ENCODE measurements around the gene LYST. TPM values are rescaled to one million over a fixed set of nuclear protein-coding genes. Genes with fewer than 3 reads are reported as not detected.
"Not testable (repeated sequence)": the region's sequence is repeated elsewhere in the genome, so short reads cannot be mapped to it uniquely, and the experiment has no call there.

The LYST gene
- total and polyA plus RNA-seq, 2 experiments from 2014 or later: 3.0 to 6.1 TPM

GRCh38 chr1:235639226-235640205, 227.2 kb downstream of the LYST start:
- 88% methylated on average over 14 of the region's 14 CpGs for WGBS (ENCODE audit: low lambda C conversion rate, missing lambda C conversion rate)
- no peaks in the 10 kb centered on the region for H3K9me2 ChIP-seq (replicated peaks; ENCODE audit: insufficient read depth)
- H3K27ac ChIP-seq: no peak overlapping the region
- DNase-seq (ENCODE audit: low spot score): no peak
- H4K20me1 ChIP-seq (ENCODE audit: insufficient read depth, poor library complexity, severe bottlenecking): no peaks in the 10 kb centered on the region
- H3K79me2 ChIP-seq: no peaks in the 10 kb centered on the region
- H3K4me3 ChIP-seq: no peak overlapping the region
- no peak overlapping the region for H2AFZ ChIP-seq
- no peaks in the 10 kb centered on the region for H3K36me3 ChIP-seq (replicated peaks; ENCODE audit: insufficient read depth, low read depth)
- no peaks in the 10 kb centered on the region for H3K9me3 ChIP-seq (ENCODE audit: low read depth)
- TF ChIP-seq EZH2 (IDR thresholded peaks at IDR 0.05; ENCODE audit: borderline replicate concordance) (no peak), EZH2phosphoT487 (IDR thresholded peaks at IDR 0.05; ENCODE audit: low read depth, severe bottlenecking, unreplicated experiment) (no peak), CTCF (IDR thresholded peaks at IDR 0.05; ENCODE audit: poor library complexity) (no peak)
- H3K27me3 ChIP-seq: no peaks in the 10 kb centered on the region
- no peak overlapping the region for H3K4me2 ChIP-seq
- peaks cover 5% of the 10 kb centered on the region for H3K4me1 ChIP-seq (ENCODE audit: insufficient read depth)

DNA sequence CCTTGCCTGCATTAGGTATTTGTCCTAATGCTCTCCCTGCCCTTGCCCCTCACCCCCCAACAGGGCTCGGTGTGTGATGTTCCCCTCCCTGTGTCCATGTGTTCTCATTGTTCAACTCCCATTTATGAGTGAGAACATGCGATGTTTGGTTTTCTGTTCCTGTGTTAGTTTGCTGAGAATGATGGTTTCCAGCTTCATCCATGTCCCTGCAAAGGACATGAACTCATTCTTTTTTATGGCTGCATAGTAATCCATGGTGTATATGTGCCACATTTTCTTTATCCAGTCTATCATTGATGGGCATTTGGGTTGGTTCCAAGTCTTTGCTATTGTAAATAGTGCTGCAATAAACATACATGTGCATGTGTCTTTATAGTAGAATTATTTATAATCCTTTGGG, 228.1 kb downstream of the LYST start:
- H3K79me2 ChIP-seq; H2AFZ ChIP-seq; H3K27me3 ChIP-seq; H3K9me3 ChIP-seq (ENCODE audit: low read depth); H3K4me3 ChIP-seq; H4K20me1 ChIP-seq (ENCODE audit: insufficient read depth, poor library complexity, severe bottlenecking); H3K36me3 ChIP-seq (replicated peaks; ENCODE audit: insufficient read depth, low read depth); DNase-seq (ENCODE audit: low spot score); H3K27ac ChIP-seq; H3K4me1 ChIP-seq (ENCODE audit: insufficient read depth); H3K4me2 ChIP-seq; H3K9me2 ChIP-seq (replicated peaks; ENCODE audit: insufficient read depth): not testable (repeated sequence)
- WGBS (ENCODE audit: low lambda C conversion rate, missing lambda C conversion rate): 95% methylated on average over 2 of the region's 2 CpGs

DNA sequence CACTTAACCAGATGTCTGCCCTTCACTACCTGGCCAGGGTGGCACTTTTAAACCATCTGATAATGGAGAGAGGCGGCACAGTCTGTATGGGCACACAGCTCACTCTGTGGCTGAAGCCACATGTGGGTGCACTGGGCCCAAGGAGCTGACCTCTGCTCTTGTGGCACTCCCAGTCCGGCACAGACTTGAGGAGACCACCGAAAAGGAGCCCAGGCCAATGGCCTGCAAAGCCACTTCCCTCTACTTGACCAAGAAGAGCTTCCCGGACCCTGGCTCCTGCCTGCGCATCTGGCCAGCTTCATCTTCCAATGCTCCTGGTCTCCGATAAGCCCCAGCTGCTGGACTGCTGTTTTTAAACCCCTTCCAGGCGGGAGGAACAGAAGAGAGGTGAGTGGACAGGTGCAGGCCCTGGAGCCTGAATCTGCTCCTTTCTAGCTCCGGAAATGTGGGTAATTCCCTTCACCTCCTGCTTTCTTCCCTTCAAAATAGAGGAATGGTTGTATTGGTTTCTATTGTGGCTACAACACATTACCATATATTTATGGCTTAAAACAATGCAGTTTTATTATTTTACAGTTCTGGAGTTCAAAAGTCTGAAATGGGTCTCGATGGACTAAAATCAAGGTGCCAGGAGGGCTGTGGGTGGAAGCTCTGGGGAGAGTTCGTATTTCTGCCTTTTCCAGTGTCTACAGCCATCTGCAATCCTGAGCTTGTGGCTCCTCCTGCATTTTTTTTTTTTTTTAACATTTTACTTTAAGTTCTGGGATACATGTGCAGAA, 228.8 kb downstream of the LYST start:
- Histone ChIP-seq H3K27ac (no peak overlapping the region), H3K4me3 (no peak overlapping the region), H3K27me3 (no peaks in the 10 kb centered on the region), H3K4me2 (no peak overlapping the region), H3K36me3 (replicated peaks; ENCODE audit: insufficient read depth, low read depth) (no peaks in the 10 kb centered on the region), H4K20me1 (ENCODE audit: insufficient read depth, poor library complexity, severe bottlenecking) (no peaks in the 10 kb centered on the region), H3K79me2 (no peaks in the 10 kb centered on the region), H2AFZ (no peak overlapping the region), H3K9me3 (ENCODE audit: low read depth) (no peaks in the 10 kb centered on the region), H3K4me1 (ENCODE audit: insufficient read depth) (peaks cover 5% of the 10 kb centered on the region), H3K9me2 (replicated peaks; ENCODE audit: insufficient read depth) (no peaks in the 10 kb centered on the region)
- 87% methylated on average over 10 of the region's 10 CpGs for WGBS (ENCODE audit: low lambda C conversion rate, missing lambda C conversion rate)
- TF ChIP-seq CTCF (IDR thresholded peaks at IDR 0.05; ENCODE audit: poor library complexity): no peak
- DNase-seq (ENCODE audit: low spot score): no peak

All from hepatocyte (in vitro differentiated cells).